HEK293T (cell line): ENCODE results near the gene SNRNP200.

Source experiments
- CTCF ChIA-PET: fragments of 350-600 bp; formaldehyde crosslinking; extraction: SDS; loops from one replicate; lab custom pipeline; 2021; ENCODE audit warnings: antibody characterized with exemption, inconsistent platforms; lab: Yijun Ruan, JAX
- POLR2A ChIA-PET: fragments of 350-600 bp; formaldehyde crosslinking; extraction: SDS; loops from one replicate; lab custom pipeline; 2020; ENCODE audit warnings: antibody characterized with exemption, inconsistent platforms; lab: Yijun Ruan, JAX
- DNase-seq: peaks from one replicate; pipeline ENCODE4 v3.0.0; 2012; ENCODE audit warnings: mixed read lengths; ENCODE audit errors: extremely low spot score
- ARNT ChIP-seq: fragments of 450-650 bp; IDR thresholded peaks from 2 replicates; pipeline ENCODE4 v1.6.1; 2017; ENCODE audit warnings: mild to moderate bottlenecking
- BHLHE40 ChIP-seq: fragments of 450-650 bp; IDR thresholded peaks from 2 replicates; pipeline ENCODE4 v1.6.1; 2016; ENCODE audit warnings: mild to moderate bottlenecking, moderate library complexity, borderline replicate concordance
- CTBP1 ChIP-seq: fragments of 450-650 bp; IDR thresholded peaks from 2 replicates; pipeline ENCODE4 v1.6.1; 2016; ENCODE audit warnings: borderline replicate concordance
- ELF4 ChIP-seq: fragments of 450-650 bp; IDR thresholded peaks from 2 replicates; pipeline ENCODE4 v1.6.1; 2017; ENCODE audit warnings: antibody characterized with exemption
- FOXA1 ChIP-seq: fragments of 450-650 bp; IDR thresholded peaks from 2 replicates; pipeline ENCODE4 v1.6.1; 2016; ENCODE audit warnings: mild to moderate bottlenecking
- FOXK2 ChIP-seq: fragments of 450-650 bp; IDR thresholded peaks from 2 replicates; pipeline ENCODE4 v1.6.1; 2016; ENCODE audit warnings: mild to moderate bottlenecking
- FOXM1 ChIP-seq: fragments of 450-650 bp; IDR thresholded peaks from 2 replicates; pipeline ENCODE4 v1.6.1; 2017; ENCODE audit warnings: mild to moderate bottlenecking, borderline replicate concordance
- HDGF ChIP-seq: fragments of 450-650 bp; IDR thresholded peaks from 2 replicates; pipeline ENCODE4 v1.6.1; 2017; ENCODE audit warnings: antibody characterized with exemption, borderline replicate concordance
- L3MBTL2 ChIP-seq: fragments of 450-650 bp; conservative IDR thresholded peaks from 2 replicates; pipeline ENCODE4 v1.6.1; 2016; ENCODE audit warnings: mild to moderate bottlenecking
- LEF1 ChIP-seq: fragments of 450-650 bp; IDR thresholded peaks from 2 replicates; pipeline ENCODE4 v1.6.1; 2017; ENCODE audit warnings: mild to moderate bottlenecking, borderline replicate concordance
- NFRKB ChIP-seq: fragments of 450-650 bp; IDR thresholded peaks from 2 replicates; pipeline ENCODE4 v1.6.1; 2016; ENCODE audit warnings: mild to moderate bottlenecking, moderate library complexity
- PKNOX1 ChIP-seq: fragments of 450-650 bp; IDR thresholded peaks from 2 replicates; pipeline ENCODE4 v1.6.1; 2016
- SP1 ChIP-seq: fragments of 450-650 bp; IDR thresholded peaks from 2 replicates; pipeline ENCODE4 v1.6.1; 2017
- SUZ12 ChIP-seq: fragments of 450-650 bp; IDR thresholded peaks from 2 replicates; pipeline ENCODE4 v1.6.1; 2016; ENCODE audit warnings: mild to moderate bottlenecking
- TARDBP ChIP-seq: fragments of 450-650 bp; IDR thresholded peaks from 2 replicates; pipeline ENCODE4 v1.6.1; 2016
- ZNF384 ChIP-seq: fragments of 450-650 bp; IDR thresholded peaks from 2 replicates; pipeline ENCODE4 v1.6.1; 2016

Gene SNRNP200

GRCh38 chr2:96291751-96292150 lies 13.6 kb downstream of the SNRNP200 start:
- ChIA-PET POLR2A (interaction anchor here (0.9 to 1.0 kb wide), 2 partner anchors 13 to 33 kb away, joined by 3 read pairs; partner anchors contain the start of genes ITPRIPL1 and SNRNP200), CTCF (no interaction called here)
- TF ChIP-seq FOXA1 (no peak), ARNT (no peak), HDGF (no peak), TARDBP (no peak), PKNOX1 (no peak), NFRKB (no peak), ZNF384 (no peak), ELF4 (no peak), BHLHE40 (no peak), CTBP1 (no peak), LEF1 (no peak)
- DNase-seq: no peak

GRCh38 chr2:96287273-96287856 lies 18.0 kb downstream of the SNRNP200 start:
- DNase-seq: no peak
- CTCF ChIA-PET: no interaction called here
- POLR2A ChIA-PET: no interaction called here
- no peak for TF ChIP-seq ARNT
- TF ChIP-seq LEF1: no peak

- ChIA-PET POLR2A (interaction anchor here (1.3 to 1.4 kb wide), 2 partner anchors 59 to 285 kb away, joined by 3 to 4 read pairs; partner anchors contain the start of genes ANKRD36C and NCAPH), CTCF (interaction anchor here (0.6 kb wide), 1 partner anchor 45 kb away, joined by 4 read pairs; no protein-coding TSS in a partner anchor)
- TF ChIP-seq SUZ12 (no peak), SP1 (no peak), NFRKB (no peak), TARDBP (no peak), ZNF384 (no peak), ELF4 (no peak), HDGF (no peak), L3MBTL2 (no peak), FOXK2 (no peak), LEF1 (no peak), BHLHE40 (no peak), PKNOX1 (no peak), FOXA1 (no peak), FOXM1 (no peak), CTBP1 (no peak), ARNT (no peak)
- DNase-seq: no peak
Measured at GRCh38 chr2:96276787-96277499, 28.4 kb downstream of the SNRNP200 start.

GRCh38 chr2:96274355-96275056 lies 30.8 kb downstream of the SNRNP200 start:
- ChIA-PET POLR2A (interaction anchor here (0.7 to 1.1 kb wide), 2 partner anchors 8 to 9 kb away, joined by 3 to 8 read pairs; partner anchors contain the start of genes CIAO1 and TMEM127), CTCF (interaction anchor here (0.5 kb wide), 1 partner anchor 20 kb away, joined by 3 read pairs; no protein-coding TSS in a partner anchor)

GRCh38 chr2:96273763-96274162 lies 31.6 kb downstream of the SNRNP200 start:
- CTCF ChIA-PET: interaction anchor here (0.5 kb wide), 1 partner anchor 20 kb away, joined by 3 read pairs; no protein-coding TSS in a partner anchor
- POLR2A ChIA-PET: interaction anchor here (0.7 kb wide), 1 partner anchor 8 kb away, joined by 3 read pairs; the partner anchor contains the start of gene TMEM127

More at GRCh38 chr2:96274355-96275056, 30.8 kb downstream of the SNRNP200 start:
- TF ChIP-seq ARNT (no peak), PKNOX1 (no peak), ELF4 (no peak), FOXM1 (no peak), ZNF384 (no peak), LEF1 (no peak)
- DNase-seq: no peak

More at GRCh38 chr2:96273763-96274162, 31.6 kb downstream of the SNRNP200 start:
- TF ChIP-seq NFRKB: no peak
- TF ChIP-seq LEF1: no peak
- TF ChIP-seq BHLHE40: no peak
- TF ChIP-seq SUZ12: no peak
- no peak for TF ChIP-seq SP1
- no peak for TF ChIP-seq L3MBTL2
- DNase-seq: no peak
